ENCODE results near the gene SLC6A11.

Gene SLC6A11

DNA sequence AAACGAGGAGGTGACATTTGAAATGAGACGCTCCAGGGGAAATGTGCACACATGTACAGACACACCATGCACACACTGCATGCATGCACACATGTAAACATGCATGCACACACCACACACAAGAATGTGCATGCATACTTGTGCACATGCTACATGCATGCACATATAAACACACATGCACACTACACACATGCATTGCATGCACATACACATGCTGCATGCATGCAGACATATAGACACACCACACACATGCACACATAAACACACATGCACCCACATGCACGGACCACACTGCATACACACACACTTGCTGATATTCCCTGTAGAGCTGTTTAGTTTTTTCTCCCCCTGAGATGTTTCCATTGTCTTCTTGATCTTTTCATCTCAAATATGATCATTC, 138.7 kb downstream of the SLC6A11 start:
- no peak for DNase-seq (ENCODE audit: low spot score)

DNA sequence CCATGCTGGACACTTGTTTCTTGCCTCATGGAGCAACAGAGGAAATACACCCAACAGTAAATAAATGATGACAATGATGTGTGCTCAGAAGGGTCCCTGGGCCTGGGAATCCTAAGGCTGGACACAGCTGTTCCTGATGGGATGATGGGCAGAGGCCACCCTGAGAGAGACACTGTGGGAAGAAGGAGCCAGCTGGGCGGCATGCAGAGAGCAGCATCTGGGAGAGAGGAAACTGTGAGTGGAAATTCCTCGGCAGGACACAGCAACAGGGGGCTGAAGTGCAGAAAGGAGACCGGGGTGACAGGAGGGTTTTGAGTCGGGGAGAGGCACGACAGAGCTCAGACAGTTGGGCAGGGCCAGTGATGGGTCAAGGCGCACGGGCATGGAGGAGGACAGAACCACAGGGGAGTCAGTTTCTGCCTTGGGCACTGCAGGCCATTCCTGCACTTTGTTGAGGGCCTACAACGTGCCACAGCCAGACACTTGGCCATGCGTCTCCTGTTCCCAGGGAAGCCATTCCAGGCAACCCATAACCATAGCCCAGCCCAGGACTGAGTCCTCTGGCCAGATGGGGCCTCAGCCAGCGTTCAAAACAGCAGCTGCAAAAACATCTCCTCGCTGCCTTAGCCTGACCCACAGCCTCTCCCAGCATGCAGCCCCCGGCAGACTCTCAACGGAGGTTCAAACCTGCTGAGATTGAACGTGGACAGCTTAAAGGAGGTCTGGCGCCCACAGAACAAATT, 139.9 kb downstream of the SLC6A11 start:
- no peak for DNase-seq (ENCODE audit: low spot score)

DNA sequence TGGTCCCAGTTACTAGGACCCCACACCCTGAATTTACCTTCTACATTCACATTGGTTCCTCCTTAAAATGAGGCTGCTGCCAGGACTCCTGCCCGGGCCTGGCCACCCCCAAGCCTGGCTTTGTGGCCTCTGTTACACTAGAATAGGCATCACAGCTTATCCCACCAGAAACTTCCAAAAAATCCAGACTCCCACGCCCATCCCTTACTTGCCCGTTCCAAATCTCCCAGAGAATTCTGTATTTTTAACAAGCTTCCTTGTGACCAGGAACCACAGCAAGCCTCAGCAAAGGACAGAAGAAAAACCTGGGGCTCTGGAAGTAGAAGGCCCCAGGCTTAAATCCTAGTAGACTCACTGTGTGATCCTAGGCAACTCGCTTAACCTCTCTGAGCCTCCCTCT, 140.5 kb downstream of the SLC6A11 start:
- no peak for DNase-seq (ENCODE audit: low spot score)

DNA sequence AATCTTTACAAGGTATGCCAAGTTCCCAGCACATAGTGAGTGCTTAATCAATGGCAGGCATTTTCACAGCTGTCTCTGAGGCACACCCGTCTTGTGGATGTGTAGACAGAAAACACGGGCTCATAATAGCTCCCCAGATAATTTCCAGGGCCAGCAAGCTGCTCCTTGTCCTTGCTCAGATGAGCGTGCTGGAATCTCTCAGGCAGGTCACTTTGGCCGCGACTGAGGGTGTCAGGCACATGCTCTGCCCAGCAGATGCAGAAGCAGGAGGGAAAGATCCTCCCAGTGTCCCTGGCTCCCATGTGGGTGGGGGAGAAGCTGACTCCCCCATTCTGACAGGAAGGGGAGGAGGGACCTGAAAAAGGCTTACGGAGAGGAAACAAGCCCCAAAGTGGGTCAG, 141.0 kb downstream of the SLC6A11 start:
- DNase-seq (ENCODE audit: low spot score), result no peak

DNA sequence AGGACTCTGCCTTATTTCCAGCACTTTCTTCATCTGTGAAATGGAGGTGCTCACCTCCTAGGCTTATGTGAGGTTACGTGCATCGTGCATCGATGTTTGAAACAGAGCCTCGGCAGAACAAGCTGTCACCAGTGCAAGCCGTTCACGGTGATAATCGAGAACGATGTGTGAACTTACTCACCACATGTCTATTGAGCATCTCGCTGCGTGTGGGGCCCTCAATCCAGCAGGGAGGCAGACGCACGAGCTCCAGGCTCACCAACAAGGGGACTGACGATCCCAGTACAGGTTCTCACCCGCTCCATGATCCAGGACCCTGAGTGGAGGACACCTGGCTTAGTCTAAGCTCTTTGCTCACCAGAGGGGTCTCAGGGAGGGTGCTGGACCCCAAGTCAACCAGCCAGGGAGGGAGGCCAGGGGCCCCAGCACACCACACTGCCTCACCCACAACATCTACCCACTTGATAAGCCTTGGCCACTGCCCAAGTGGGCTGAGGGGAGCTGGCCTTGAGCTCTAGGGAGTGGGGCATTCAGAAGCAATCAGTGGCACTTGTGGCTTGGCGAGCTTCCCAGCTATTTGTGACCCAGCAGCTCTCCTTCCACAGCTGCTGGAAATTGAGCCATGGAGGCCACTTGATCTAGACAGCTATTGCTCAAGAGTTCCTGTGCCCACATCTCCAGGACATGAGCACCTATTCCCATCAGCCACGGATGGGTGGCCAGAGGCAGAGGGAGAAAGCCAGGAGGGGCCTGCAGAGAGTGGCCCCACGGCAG, 142.1 kb downstream of the SLC6A11 start:
- no peak for DNase-seq (ENCODE audit: low spot score)

DNA sequence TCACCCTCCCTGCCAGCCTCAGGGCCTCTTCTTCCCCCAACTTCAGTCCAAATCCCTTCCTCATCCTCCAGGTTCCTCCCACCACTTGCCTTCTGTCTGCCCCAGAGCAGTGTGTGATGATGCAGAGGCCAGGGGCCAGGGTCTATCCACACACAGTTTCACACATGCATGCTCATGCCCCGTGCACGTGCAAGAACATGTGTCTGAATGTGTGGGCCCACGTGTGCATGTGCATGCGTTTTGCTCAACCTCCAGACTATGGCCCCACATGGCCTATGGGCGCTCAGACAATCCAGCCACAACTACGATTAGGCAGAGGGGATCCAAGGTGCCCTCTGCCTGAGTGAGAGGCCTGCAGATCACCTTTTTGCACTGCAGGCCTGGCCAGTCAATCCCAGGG, 144.2 kb downstream of the SLC6A11 start:
- DNase-seq (ENCODE audit: low spot score), result no peak

DNA sequence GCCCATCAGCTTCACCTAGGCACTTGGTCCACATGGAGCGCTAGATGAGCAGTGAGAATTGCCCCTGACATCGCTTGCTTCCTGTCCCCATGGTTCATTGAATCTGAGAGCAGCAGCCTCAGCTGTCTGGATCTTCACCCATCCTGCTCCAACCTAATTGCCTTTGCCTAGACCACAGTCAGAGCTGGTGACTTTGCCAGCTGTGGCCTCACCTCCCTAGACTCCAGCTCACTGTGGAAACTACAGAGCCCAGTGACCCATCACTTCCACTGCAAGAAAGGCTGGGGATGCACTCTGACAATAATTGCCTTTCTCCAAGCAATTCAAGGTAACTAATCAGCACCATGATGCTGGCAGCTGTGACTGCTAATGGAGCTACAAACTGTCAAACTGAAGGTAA, 145.9 kb downstream of the SLC6A11 start:
- DNase-seq (ENCODE audit: low spot score), result no peak

DNA sequence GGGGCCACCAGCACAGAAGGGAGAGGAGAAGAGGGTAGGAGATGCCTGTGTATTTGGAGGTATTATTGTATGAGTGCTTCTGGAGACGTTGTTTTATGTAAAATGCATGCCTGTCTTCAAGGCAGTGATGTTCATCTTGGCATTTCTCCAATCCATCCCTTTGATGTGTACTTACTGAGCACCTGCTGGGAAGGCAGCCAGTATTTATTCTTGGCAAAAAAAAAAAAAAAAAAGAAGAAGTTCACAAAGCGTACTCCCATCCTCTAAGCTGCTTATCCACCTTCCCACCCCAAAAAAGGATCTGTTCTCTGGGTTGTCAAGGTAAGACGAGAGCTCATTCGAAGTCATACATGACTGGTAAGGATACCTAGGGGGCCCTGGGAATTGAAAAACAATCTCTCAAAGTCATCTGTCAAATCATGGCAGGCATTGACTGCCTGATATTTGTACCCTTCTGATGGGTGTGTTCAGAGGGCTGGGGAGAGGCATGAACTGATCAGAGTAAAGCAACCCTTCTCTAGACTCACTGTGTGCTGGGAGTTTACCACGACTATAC, 146.5 kb downstream of the SLC6A11 start:
- DNase-seq (ENCODE audit: low spot score), result no peak

DNA sequence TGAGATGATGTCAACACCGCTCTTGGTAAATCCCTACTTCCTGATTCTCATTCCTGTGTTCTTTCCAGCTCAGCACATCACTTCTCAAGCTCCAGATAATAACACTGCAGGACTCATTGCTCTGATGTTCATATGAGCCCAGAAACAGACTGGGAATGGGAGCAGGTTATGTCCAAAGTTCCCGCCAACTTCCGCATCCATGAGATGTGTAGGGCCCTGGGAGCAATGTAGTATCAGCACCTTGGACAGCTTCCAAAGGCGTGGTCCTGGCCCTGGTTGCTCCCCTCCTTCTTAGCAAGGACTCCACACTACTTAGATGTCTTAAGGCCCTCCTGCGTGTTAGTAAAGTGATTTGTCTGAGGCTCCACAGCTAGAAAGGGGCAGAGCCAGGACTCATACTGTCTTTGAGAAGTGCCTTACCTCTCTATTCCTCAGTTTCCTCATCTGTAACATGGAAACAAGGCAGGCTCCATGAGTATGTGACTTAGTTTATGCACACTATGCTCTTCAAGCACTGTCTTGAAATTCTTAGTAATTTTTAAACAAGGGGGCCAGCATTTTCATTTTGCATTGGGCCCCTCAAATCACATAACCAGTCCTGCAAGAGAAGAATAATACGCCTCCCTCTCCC, 148.6 kb downstream of the SLC6A11 start:
- DNase-seq (ENCODE audit: low spot score), result no peak

DNA sequence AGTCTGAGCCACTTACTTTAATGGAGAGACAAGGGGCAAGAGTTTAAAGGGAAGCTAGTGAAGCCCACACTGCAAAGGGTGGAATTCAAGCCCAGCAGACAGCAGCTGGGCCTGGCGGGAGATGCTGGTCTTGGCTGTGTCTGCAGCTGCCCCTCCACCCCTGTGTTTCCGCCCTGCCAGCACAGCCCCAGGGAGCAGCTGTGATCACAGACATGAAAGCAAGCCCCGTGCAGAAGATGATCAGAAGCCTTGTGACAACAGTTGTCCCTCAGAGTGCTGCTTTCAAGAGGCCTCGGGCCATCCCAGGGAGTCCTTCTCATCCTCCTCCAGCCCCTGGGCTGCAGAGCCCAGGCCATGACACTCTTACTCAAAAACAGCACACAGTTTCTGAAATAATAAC, 152.4 kb downstream of the SLC6A11 start:
- DNase-seq (ENCODE audit: low spot score), result no peak

DNA sequence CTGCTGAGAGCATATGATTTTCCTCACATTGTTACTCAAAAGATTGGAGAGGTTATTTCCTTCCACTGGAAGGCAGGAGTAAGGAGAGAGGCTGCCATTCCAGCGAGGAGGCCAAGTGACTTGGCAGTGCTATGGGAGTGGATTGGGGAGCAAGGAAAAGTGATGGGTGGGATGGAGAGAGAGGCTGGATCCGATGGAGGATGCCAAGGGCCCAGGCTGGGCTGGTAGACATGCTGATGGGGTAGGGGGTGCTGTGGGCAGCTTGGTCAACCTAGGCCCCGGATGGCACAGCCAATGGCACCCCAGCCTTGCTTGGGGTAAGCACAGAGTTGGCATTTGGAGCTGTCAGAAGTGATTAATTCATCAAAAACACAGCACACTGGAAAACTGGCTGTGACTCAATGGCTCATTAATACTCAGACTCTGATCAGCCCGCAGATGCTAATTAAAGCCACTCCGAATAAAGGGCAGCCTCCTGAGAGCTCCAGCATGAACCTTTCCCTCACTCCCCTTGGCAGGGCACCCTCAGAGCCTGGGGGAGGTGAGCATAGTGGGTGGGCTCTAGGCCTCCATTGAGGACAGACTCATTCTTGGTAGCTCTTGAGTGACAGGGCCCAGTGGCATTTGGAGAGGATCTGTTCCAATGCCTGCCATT, 154.4 kb downstream of the SLC6A11 start:
- no peak for DNase-seq (ENCODE audit: low spot score)

DNA sequence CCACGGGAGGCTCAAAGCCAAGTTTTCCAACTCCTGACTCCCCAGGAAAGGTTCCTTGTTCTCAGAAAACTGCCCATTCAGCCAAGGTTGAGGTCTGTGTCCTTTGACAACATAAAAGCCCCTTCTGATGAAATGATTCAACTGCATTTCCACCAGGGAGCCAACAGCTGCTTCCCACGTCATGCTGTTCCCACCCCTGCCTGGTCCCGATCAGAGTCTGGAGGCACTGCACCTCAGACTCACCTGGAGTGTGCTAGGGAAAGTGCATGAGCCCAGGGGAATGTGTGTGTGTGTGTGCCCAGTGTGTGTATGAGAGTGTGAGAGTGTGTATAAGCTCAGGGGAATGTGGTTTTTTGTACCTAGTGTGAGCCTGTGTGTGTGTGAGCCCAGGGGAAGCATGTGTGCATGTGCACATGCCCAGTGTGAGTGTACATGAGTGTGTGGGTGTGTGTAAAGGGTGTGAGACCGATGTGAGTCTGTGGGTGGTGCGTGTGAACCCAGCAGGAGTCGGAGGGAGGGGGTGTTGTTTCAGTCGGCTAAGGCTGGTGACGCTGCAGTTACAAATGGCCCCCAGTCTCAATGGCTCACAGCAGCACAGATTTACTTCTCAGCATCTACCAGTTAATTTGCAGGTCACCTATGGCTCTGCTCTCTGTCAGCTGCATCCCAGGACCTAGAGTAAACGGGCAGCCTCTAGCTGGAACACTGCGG, 156.2 kb downstream of the SLC6A11 start:
- DNase-seq (ENCODE audit: low spot score), result no peak

DNA sequence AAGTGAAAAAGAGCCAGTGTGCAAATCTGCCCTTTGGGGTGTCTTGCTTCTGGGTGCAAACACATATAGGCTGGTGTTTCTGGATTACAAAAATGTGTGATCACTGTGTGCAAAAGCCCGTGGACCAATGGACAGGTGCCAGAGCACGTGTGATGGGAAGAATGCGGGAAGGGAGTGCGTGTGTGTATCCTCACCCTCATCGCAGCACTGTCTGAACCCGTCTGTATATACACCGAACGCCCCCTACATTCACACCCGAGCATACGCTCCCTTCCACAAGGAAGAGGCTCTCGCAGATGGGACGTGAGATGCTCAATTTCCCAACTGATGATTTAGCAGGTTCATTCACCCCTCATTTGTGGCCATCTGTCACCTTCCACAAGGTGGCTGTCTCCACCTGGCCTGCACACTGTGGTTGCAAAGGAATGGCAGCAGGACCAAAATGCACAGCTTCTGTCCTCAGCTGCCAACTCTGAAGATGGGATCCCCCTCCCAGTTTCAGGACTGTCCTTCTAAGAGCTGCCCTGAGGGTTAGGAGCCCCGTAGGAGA, 157.1 kb downstream of the SLC6A11 start:
- DNase-seq (ENCODE audit: low spot score), result no peak

DNA sequence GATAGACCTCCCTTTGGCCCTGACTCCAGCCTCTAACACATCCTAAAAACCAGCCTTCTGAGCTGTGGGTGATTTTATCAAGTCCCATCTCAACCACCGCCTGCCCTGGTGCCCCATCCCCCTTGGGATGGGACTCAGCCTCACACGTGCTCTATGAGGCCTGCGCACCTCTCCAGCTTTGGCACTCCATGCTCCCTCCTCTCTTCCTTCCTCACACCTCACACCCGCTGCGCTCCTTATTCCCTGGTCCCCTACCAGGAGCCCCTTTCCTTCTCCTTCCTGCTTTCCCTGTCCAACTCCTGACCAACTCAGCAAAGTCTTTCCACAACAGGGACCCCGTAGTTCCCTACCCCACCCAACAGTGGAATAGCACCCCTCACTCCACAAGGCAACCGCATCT, 158.1 kb downstream of the SLC6A11 start:
- DNase-seq (ENCODE audit: low spot score), result no peak

DNA sequence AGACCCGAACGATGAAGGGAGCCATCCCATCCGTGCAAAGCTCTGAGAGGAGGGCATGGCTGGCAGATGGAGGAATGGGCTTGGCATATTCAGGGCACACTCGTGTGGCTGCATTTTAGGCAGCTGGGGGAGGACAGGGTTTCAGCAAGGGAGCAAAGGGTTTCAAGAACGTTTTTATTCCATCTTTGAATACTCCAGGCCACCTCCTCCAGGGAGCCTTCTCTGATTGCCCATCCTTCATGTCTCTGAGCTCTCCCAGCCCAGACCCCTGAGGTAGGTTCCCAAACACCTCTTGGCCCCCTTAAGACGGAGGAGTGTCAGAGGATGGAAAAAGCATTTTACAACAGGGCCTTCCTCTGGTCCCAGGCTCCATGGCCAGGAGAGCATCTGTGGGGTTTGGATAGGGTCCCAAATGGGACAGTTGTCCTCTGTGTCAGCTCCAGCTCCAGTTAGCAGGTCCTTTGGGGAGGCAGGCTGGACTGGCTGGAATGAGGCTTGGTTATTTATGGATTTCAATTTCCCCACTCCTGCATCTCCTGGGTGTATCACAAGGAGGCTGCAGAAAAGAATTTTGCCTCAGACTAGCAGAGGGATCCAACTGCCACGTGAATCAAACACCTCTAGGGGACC, 158.8 kb downstream of the SLC6A11 start:
- DNase-seq (ENCODE audit: low spot score), result no peak

DNA sequence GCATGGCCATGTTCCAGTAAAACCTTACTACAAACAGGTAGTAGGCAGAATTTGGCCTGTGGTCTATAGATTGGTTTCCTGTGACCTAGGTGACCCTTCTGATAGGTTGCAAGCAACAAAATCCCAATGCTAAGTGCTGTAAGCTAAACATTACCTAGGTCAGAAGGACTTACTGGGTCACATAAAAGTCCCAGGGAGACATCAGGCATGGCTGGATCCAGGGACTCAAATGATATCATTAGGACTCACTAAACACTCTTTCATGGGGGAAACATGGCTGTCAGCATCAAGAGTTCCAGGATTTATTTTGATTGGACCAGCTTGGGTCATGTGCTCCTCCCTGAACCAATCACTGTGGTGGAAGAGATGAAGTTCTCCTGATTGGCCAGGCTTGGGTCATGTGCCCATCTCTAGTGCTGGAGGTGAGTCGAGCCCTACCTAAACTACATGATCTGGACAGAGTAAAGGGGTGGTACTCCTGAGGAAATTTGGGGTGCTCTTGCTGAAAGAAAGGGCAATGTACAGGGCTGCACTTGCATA, 159.7 kb downstream of the SLC6A11 start:
- no peak for DNase-seq (ENCODE audit: low spot score)

DNA sequence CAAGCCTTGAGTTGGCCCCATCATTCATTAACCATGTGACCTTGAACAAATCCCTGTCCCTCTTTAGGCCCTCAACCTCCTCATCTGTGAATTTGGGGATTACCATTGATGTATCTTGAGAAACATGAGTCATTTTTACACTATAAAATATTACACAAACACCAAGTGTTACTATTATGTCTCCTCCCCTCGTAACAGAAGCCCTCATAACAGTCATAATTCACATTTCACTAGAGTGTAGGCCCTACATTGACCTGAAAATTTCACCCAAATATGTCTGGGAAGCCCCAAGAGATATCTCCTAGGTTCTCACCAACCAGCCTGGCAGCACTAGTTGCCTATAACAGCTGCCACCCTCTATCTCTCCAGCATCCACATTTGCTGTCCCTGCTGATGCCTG, 160.7 kb downstream of the SLC6A11 start:
- DNase-seq (ENCODE audit: low spot score), result no peak

DNA sequence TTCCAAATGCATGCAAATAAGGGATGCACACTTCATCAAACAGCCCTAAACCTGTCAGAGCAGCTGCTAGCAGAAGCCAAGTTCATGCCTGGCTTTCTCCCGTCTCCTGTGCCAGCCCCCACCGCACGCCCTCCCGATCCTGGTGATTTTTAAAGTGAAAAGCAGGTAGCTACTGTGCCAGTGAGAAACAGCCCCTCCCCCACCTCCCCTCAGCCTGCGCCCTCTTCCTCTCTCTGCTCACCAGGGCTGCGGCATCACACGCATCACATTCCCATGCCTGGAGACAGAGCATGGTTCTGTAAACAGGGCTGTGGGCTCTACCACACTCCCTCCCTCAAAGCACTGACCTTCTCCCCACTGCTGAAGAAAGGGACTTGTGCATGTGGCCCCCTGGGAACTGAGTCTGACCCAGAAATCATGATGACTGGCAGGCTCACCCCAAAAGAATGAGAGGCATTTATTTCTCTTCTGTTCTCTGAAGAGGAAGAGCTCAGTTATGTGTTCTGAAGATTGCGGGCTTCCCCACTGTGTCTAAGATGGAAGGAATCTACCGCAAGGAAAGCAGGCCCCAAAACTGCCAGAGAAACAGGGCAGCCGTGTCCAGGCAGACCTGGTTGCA, 162.0 kb downstream of the SLC6A11 start:
- peak; percentile 76 for DNase-seq (ENCODE audit: low spot score)

DNA sequence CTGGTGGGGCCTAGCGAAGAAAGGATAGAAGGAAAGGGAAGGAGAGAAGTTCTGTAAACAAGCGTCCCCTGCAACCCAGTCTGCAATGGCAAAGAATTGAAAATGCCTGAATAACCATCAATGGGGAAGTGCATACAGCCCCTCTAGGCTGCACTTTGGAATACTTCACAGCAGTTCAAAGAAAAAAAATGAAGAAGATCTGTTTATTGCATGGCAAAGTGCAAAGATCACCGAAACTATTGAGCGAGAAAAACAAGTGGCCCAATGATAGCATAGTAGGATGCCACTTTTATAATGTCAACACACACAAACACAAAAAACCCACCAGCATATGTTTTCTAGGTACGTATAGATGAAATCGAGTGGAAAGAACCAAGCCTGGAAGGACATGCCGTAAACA, 162.9 kb downstream of the SLC6A11 start:
- no peak for DNase-seq (ENCODE audit: low spot score)

DNA sequence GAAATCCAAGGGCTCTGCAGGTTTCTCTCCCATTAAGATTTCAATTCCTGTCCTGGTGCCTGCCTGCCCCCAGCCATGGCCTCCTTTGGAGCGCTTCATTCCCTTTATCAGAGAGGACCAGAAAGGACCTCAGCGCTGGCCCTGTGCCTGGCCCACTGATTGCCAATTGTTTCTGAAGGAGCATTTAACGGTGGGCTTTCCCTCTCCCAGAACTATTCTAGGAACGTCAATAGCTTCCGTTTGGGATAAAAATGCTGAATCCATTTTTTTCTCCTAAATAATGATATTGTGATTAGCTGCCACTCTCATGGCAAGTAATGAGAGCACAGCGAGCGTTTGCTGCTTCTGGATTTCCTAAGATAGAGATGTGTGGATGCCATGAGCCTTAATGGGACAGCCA, 164.3 kb downstream of the SLC6A11 start:
- no peak for DNase-seq (ENCODE audit: low spot score)

All from hepatic stellate cell (primary cell).